GM23248 (cell line): ENCODE data around the gene FAM118A.

Experiments used
- EZH2 ChIP-seq: fragments of 200-600 bp; sonication (generic); IDR thresholded peaks from 2 replicates; pipeline ENCODE4 v1.6.1; 2018; ENCODE audit warnings: antibody characterized with exemption, mild to moderate bottlenecking; ENCODE audit not compliant: insufficient read depth, poor library complexity, severe bottlenecking
- EZH2phosphoT487 ChIP-seq: fragments of 200-600 bp; sonication (generic); IDR thresholded peaks from 2 replicates; pipeline ENCODE4 v1.6.1; 2018; ENCODE audit warnings: antibody characterized with exemption, moderate library complexity, mild to moderate bottlenecking, low read depth; ENCODE audit not compliant: insufficient read depth

DNA sequence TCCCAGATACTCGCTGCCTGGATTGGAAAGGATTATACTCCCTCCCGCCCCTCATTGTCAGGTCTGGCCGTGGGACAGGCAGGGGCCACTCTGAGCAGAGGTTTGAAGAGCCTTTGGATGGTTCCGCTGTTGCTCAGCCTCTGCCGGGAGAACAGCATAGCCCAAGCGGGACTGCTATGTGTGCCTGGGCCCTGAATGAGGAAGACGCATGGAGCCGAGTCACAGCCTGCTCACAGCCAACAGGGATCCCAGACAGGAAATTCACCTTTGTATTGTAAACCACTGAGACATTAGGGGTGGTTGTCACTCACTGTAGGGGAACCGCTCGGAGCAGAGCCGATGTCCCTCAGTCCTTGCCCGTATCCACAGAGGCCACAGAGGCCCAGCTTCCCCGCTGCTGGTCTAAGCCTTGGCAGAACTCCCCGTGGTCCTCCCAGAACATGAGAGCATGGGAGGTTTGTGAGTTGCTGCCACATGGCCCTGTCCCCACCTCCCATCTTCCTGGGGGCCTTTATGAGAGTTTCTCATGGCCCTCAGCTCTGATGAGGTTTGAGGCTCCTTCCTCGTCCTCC is 10.7 kb upstream of the FAM118A start:
- TF ChIP-seq EZH2phosphoT487 (no peak), EZH2 (no peak)
